ENCODE measurements around the gene TPRG1. TPM values are rescaled to one million over a fixed set of nuclear protein-coding genes. Genes with fewer than 3 reads are reported as not detected.

Gene TPRG1
- total and polyA plus RNA-seq, 2 experiments from 2014 or later: 0.43 TPM; not detected in 1

- Histone ChIP-seq H3K4me2 (no peak overlapping the region), H3K27ac (no peak overlapping the region), H3K27me3 (no peaks in the 10 kb centered on the region), H3K79me2 (no peaks in the 10 kb centered on the region), H3K4me1 (ENCODE audit: insufficient read depth) (no peaks in the 10 kb centered on the region), H3K4me3 (no peak overlapping the region), H3K36me3 (replicated peaks; ENCODE audit: insufficient read depth, low read depth) (no peaks in the 10 kb centered on the region), H2AFZ (no peak overlapping the region), H4K20me1 (ENCODE audit: insufficient read depth, poor library complexity, severe bottlenecking) (no peaks in the 10 kb centered on the region), H3K9me2 (replicated peaks; ENCODE audit: insufficient read depth) (no peaks in the 10 kb centered on the region), H3K9me3 (ENCODE audit: low read depth) (no peaks in the 10 kb centered on the region)
- WGBS (ENCODE audit: low lambda C conversion rate, missing lambda C conversion rate): 91% methylated on average over 3 of the region's 3 CpGs
- no peak for DNase-seq (ENCODE audit: low spot score)
- TF ChIP-seq CTCF (IDR thresholded peaks at IDR 0.05; ENCODE audit: poor library complexity): no peak
- TF ChIP-seq EZH2 (IDR thresholded peaks at IDR 0.05; ENCODE audit: borderline replicate concordance): no peak
- no peak for TF ChIP-seq EZH2phosphoT487 (IDR thresholded peaks at IDR 0.05; ENCODE audit: low read depth, severe bottlenecking, unreplicated experiment)
Measured at GRCh38 chr3:189222927-189223636, 51.3 kb downstream of the TPRG1 start.

GRCh38 chr3:189225431-189225830 lies 53.7 kb downstream of the TPRG1 start:
- Histone ChIP-seq H3K27ac (no peak overlapping the region), H3K27me3 (no peaks in the 10 kb centered on the region), H3K79me2 (no peaks in the 10 kb centered on the region)

GRCh38 chr3:189227249-189227648 lies 55.5 kb downstream of the TPRG1 start:
- H2AFZ ChIP-seq: no peak overlapping the region
- no peaks in the 10 kb centered on the region for H3K9me2 ChIP-seq (replicated peaks; ENCODE audit: insufficient read depth)
- no peak for DNase-seq (ENCODE audit: low spot score)
- TF ChIP-seq CTCF (IDR thresholded peaks at IDR 0.05; ENCODE audit: poor library complexity) (no peak), EZH2phosphoT487 (IDR thresholded peaks at IDR 0.05; ENCODE audit: low read depth, severe bottlenecking, unreplicated experiment) (no peak), EZH2 (IDR thresholded peaks at IDR 0.05; ENCODE audit: borderline replicate concordance) (no peak)
- no peaks in the 10 kb centered on the region for H3K79me2 ChIP-seq
- no peaks in the 10 kb centered on the region for H4K20me1 ChIP-seq (ENCODE audit: insufficient read depth, poor library complexity, severe bottlenecking)
- no peaks in the 10 kb centered on the region for H3K36me3 ChIP-seq (replicated peaks; ENCODE audit: insufficient read depth, low read depth)
- no peak overlapping the region for H3K27ac ChIP-seq
- no peak overlapping the region for H3K4me3 ChIP-seq
- H3K27me3 ChIP-seq: no peaks in the 10 kb centered on the region
- WGBS (ENCODE audit: low lambda C conversion rate, missing lambda C conversion rate): 94% methylated on average over 3 of the region's 3 CpGs
- H3K4me2 ChIP-seq: no peak overlapping the region
- H3K9me3 ChIP-seq (ENCODE audit: low read depth): no peaks in the 10 kb centered on the region
- H3K4me1 ChIP-seq (ENCODE audit: insufficient read depth): peaks cover 8% of the 10 kb centered on the region

More at GRCh38 chr3:189225431-189225830, 53.7 kb downstream of the TPRG1 start:
- DNase-seq (ENCODE audit: low spot score): no peak
- 30% methylated on average over 3 of the region's 3 CpGs for WGBS (ENCODE audit: low lambda C conversion rate, missing lambda C conversion rate)
- no peaks in the 10 kb centered on the region for H4K20me1 ChIP-seq (ENCODE audit: insufficient read depth, poor library complexity, severe bottlenecking)
- no peaks in the 10 kb centered on the region for H3K9me2 ChIP-seq (replicated peaks; ENCODE audit: insufficient read depth)
- TF ChIP-seq EZH2phosphoT487 (IDR thresholded peaks at IDR 0.05; ENCODE audit: low read depth, severe bottlenecking, unreplicated experiment): no peak
- TF ChIP-seq CTCF (IDR thresholded peaks at IDR 0.05; ENCODE audit: poor library complexity): no peak
- TF ChIP-seq EZH2 (IDR thresholded peaks at IDR 0.05; ENCODE audit: borderline replicate concordance): no peak
- H3K36me3 ChIP-seq (replicated peaks; ENCODE audit: insufficient read depth, low read depth): no peaks in the 10 kb centered on the region
- no peak overlapping the region for H2AFZ ChIP-seq
- H3K9me3 ChIP-seq (ENCODE audit: low read depth): no peaks in the 10 kb centered on the region
- no peak overlapping the region for H3K4me2 ChIP-seq
- peaks cover 8% of the 10 kb centered on the region for H3K4me1 ChIP-seq (ENCODE audit: insufficient read depth)
- no peak overlapping the region for H3K4me3 ChIP-seq

All from hepatocyte (in vitro differentiated cells).